ENCODE results near the gene AQP1. TPM values are rescaled to one million over a fixed set of nuclear protein-coding genes. Genes with fewer than 3 reads are reported as not detected.

AQP1 gene
- total and polyA plus RNA-seq, 10 of the 15 experiments (the other 5 are each of a cell fraction or from before 2014, with no cell fraction given): 0.03 to 0.64 TPM; not detected in 8

DNA sequence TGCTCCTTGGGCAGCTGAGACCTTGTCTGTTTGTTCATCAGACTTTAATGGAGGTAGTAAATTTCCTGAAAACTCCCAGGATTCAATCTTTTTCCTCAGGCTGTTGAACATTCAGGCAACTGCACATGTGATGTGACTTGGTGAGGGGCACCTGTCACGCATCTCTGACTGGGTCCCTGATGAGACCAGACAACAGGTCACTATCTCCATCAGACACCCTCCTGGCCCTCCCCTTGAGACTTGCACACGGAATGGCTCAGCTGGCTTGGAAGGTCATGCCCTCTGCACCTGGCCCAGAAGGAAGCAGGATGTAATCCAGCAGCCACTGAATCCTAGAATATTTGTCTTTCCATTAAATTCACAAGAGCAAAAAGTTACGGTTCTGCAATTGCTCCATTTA is 15.9 kb downstream of the AQP1 start:
- no peaks in the 10 kb centered on the region for H3K79me2 ChIP-seq (ENCODE audit: control insufficient read depth, insufficient read depth, low read length)
- ChIA-PET SMC1A (ENCODE audit: uncharacterized antibody, unreplicated experiment) (no interaction called here), POLR2A (no interaction called here), CTCF (interaction anchor here (3.2 kb wide), 1 partner anchor 11 kb away, joined by 17 read pairs; no protein-coding TSS in a partner anchor), RAD21 (ENCODE audit: unreplicated experiment) (no interaction called here)
- no peak overlapping the region for H3K27ac ChIP-seq (ENCODE audit: control insufficient read depth, insufficient read depth)
- H3K4me2 ChIP-seq (ENCODE audit: control insufficient read depth, insufficient read depth): no peak overlapping the region
- TF ChIP-seq NFXL1 (IDR thresholded peaks at IDR 0.05; ENCODE audit: borderline replicate concordance) (no peak), BHLHE40 (IDR thresholded peaks at IDR 0.05; ENCODE audit: borderline replicate concordance in 1 of 2, low read depth in 2 of 2, low read length in 1 of 2) (no peak), EP300 (IDR thresholded peaks at IDR 0.05; ENCODE audit: borderline replicate concordance in 1 of 2, control insufficient read depth in 1 of 2, low read depth in 2 of 2, low read length in 2 of 2) (no peak), SIX5 (IDR thresholded peaks at IDR 0.05; ENCODE audit: low read depth, low read length, severe bottlenecking) (no peak), FOXM1 (IDR thresholded peaks at IDR 0.05; ENCODE audit: low read depth, low read length) (no peak), SRF (IDR thresholded peaks at IDR 0.05; ENCODE audit: low read depth in 2 of 2, low read length in 2 of 2) (no peak), ZNF384 (IDR thresholded peaks at IDR 0.05; ENCODE audit: borderline replicate concordance, low read depth, low read length) (no peak), POLR2AphosphoS5 (IDR thresholded peaks at IDR 0.05; ENCODE audit: low read length) (no peak), MYC (IDR thresholded peaks at IDR 0.05; ENCODE audit: insufficient read depth, insufficient read length, insufficient replicate concordance, low read length, severe bottlenecking) (no peak), NFYA (IDR thresholded peaks at IDR 0.05; ENCODE audit: borderline replicate concordance, low read depth, low read length) (no peak)
- TF ChIP-seq, protein P1, sequence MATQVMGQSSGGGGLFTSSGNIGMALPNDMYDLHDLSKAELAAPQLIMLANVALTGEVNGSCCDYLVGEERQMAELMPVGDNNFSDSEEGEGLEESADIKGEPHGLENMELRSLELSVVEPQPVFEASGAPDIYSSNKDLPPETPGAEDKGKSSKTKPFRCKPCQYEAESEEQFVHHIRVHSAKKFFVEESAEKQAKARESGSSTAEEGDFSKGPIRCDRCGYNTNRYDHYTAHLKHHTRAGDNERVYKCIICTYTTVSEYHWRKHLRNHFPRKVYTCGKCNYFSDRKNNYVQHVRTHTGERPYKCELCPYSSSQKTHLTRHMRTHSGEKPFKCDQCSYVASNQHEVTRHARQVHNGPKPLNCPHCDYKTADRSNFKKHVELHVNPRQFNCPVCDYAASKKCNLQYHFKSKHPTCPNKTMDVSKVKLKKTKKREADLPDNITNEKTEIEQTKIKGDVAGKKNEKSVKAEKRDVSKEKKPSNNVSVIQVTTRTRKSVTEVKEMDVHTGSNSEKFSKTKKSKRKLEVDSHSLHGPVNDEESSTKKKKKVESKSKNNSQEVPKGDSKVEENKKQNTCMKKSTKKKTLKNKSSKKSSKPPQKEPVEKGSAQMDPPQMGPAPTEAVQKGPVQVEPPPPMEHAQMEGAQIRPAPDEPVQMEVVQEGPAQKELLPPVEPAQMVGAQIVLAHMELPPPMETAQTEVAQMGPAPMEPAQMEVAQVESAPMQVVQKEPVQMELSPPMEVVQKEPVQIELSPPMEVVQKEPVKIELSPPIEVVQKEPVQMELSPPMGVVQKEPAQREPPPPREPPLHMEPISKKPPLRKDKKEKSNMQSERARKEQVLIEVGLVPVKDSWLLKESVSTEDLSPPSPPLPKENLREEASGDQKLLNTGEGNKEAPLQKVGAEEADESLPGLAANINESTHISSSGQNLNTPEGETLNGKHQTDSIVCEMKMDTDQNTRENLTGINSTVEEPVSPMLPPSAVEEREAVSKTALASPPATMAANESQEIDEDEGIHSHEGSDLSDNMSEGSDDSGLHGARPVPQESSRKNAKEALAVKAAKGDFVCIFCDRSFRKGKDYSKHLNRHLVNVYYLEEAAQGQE (IDR thresholded peaks at IDR 0.05; ENCODE audit: low read depth, low read length): no peak
- FAIRE-seq (no peak), ATAC-seq (no peak), DNase-seq (ENCODE audit: low read depth, low spot score) (no peak)
- no peak overlapping the region for H2AFZ ChIP-seq (ENCODE audit: control insufficient read depth, low read depth, low read length)
- BruUV-seq (replicated peaks): no TSS peak
- WGBS (ENCODE audit: insufficient coverage, insufficient replicate concordance, low lambda C conversion rate, missing lambda C conversion rate): 31% methylated on average over 3 of the region's 3 CpGs
- intact Hi-C loops (cut with micrococcal nuclease; ENCODE audit: unreplicated experiment) (no loop called here), in situ Hi-C loops (cut with MboI) (no loop called here)
- H3K9me3 ChIP-seq (replicated peaks; ENCODE audit: control insufficient read depth, insufficient read depth, low read length): no peaks in the 10 kb centered on the region; the same call in 2 of the 3 replicates
- no peak overlapping the region for H3K4me3 ChIP-seq
- no peaks in the 10 kb centered on the region for H3K36me3 ChIP-seq (ENCODE audit: control insufficient read depth in 2 of 2, insufficient read depth in 2 of 2, low read length in 1 of 2)
- no peaks in the 10 kb centered on the region for H3K4me1 ChIP-seq (ENCODE audit: control insufficient read depth, insufficient read depth, low read length)
- no peak overlapping the region for H3K9ac ChIP-seq (ENCODE audit: control insufficient read depth, insufficient read depth, low read length)
- H4K20me1 ChIP-seq (ENCODE audit: control insufficient read depth, insufficient read depth): no peaks in the 10 kb centered on the region
- H3K27me3 ChIP-seq (replicated peaks in 1 of 2; ENCODE audit: control insufficient read depth in 2 of 2, insufficient read depth in 2 of 2, low read length in 1 of 2): no peaks in the 10 kb centered on the region; a peak in 1 of 4 replicates
